Measurements from ENCODE around the gene PTPRD. TPM values are rescaled to one million over a fixed set of nuclear protein-coding genes. Genes with fewer than 3 reads are reported as not detected.
"Not testable (repeated sequence)": the region's sequence is repeated elsewhere in the genome, so short reads cannot be mapped to it uniquely, and the experiment has no call there.

PTPRD gene
- total and polyA plus RNA-seq, 9 of the 15 experiments (the other 6 are each of a cell fraction or from before 2014, with no cell fraction given), result 0.11 TPM; not detected in 8

DNA sequence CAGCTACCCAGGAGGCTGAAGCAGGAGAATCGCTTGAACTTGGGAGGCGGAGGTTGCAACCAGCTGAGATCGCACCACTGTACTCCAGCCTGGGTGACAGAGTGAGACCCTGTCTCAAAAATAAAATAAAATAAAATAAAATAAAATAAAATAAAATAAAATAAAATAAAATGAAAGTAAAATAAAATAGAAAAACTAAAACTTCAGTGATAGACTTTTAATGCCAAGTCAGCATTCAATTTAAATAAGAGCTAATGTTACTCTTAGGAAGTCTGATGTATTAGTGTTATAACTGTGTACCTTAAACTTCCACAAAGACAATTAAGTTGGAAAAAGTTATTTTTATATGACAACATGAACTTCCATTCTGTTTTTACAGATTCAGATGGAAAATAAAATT lies 1569.0 kb downstream of the PTPRD start:
- H3K27ac ChIP-seq (ENCODE audit: extremely low read depth, low read depth, low read length); H3K9me3 ChIP-seq (replicated peaks; ENCODE audit: control insufficient read depth, insufficient read depth, low read depth, low read length); H3K9ac ChIP-seq (ENCODE audit: insufficient read depth in 1 of 2, low read depth in 2 of 2, low read length in 2 of 2); CTCF ChIA-PET (ENCODE audit: low intra/inter-chr PET ratio); ATAC-seq; FAIRE-seq; H3K4me3 ChIP-seq; H3K27me3 ChIP-seq (ENCODE audit: control insufficient read depth in 2 of 2, insufficient read depth in 2 of 2, low read length in 2 of 2); BruUV-seq (replicated peaks); intact Hi-C loops (cut with micrococcal nuclease); H3K4me1 ChIP-seq (replicated peaks in 1 of 2; ENCODE audit: control insufficient read depth in 2 of 2, insufficient read depth in 2 of 2, low read length in 2 of 2); H3K4me2 ChIP-seq (ENCODE audit: insufficient read depth, low read length); H3K79me2 ChIP-seq (ENCODE audit: control insufficient read depth, insufficient read depth, low read length); H3K36me3 ChIP-seq (ENCODE audit: control insufficient read depth, insufficient read depth, low read length); POLR2A ChIA-PET; in situ Hi-C loops (cut with MboI); DNase-seq (ENCODE audit: extremely low read depth in 1 of 4, low spot score in 3 of 4); H3K9me1 ChIP-seq (ENCODE audit: control insufficient read depth, insufficient read depth, low read length); H2AFZ ChIP-seq (ENCODE audit: low read depth, low read length); H4K20me1 ChIP-seq (replicated peaks; ENCODE audit: control insufficient read depth, insufficient read depth, low read length): not testable (repeated sequence)
- WGBS (ENCODE audit: insufficient coverage, low coverage, missing lambda C conversion rate), result no CpG with 5 or more reads among the region's 3 CpGs
- TF ChIP-seq MAFK (IDR thresholded peaks at IDR 0.05; ENCODE audit: low read length) (peak; percentile 47; the same call in 1 of the 2 replicates), C11orf30 (IDR thresholded peaks at IDR 0.05; ENCODE audit: low read depth) (0 out of 2 replicates have a peak, but pooled peaks have one; percentile 15), ZNF316 (IDR thresholded peaks at IDR 0.05) (peak; percentile 57; the same call in 1 of the 2 replicates)

DNA sequence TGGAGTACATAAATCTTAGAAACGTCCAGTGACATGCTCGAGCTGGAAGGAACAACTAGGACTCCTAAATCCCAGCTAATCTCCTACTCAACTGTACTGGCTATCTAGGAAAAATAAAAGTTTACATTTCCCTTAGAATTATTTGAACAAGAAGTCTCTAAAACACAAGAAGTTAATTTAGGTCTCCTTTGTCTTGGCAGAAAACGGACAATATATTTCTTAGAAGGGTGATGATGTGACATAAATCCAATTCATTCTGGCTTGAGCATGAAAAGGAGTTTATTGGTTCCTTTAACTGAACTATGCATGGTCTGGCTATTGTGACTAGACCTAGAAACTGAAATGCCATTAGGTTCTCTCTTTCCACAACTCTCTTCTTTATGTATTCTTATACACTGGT lies 1571.0 kb downstream of the PTPRD start:
- intact Hi-C loops (cut with micrococcal nuclease), result no loop called here
- Histone ChIP-seq H3K9ac (ENCODE audit: insufficient read depth in 1 of 2, low read depth in 2 of 2, low read length in 2 of 2) (no peak overlapping the region), H3K36me3 (ENCODE audit: control insufficient read depth, insufficient read depth, low read length) (no peaks in the 10 kb centered on the region), H3K27me3 (ENCODE audit: control insufficient read depth in 2 of 2, insufficient read depth in 2 of 2, low read length in 2 of 2) (no peaks in the 10 kb centered on the region), H3K9me3 (replicated peaks; ENCODE audit: control insufficient read depth, insufficient read depth, low read depth, low read length) (no peaks in the 10 kb centered on the region), H3K4me2 (ENCODE audit: insufficient read depth, low read length) (no peak overlapping the region), H3K27ac (ENCODE audit: extremely low read depth, low read depth, low read length) (no peak overlapping the region), H4K20me1 (replicated peaks; ENCODE audit: control insufficient read depth, insufficient read depth, low read length) (no peaks in the 10 kb centered on the region), H3K9me1 (ENCODE audit: control insufficient read depth, insufficient read depth, low read length) (no peaks in the 10 kb centered on the region), H2AFZ (ENCODE audit: low read depth, low read length) (no peak overlapping the region), H3K79me2 (ENCODE audit: control insufficient read depth, insufficient read depth, low read length) (no peaks in the 10 kb centered on the region), H3K4me1 (replicated peaks in 1 of 2; ENCODE audit: control insufficient read depth in 2 of 2, insufficient read depth in 2 of 2, low read length in 2 of 2) (no peaks in the 10 kb centered on the region), H3K4me3 (no peak overlapping the region)
- 0% methylated on average over 3 of the region's 3 CpGs for WGBS (ENCODE audit: insufficient coverage, low coverage, missing lambda C conversion rate)
- POLR2A ChIA-PET, result no interaction called here
- in situ Hi-C loops (cut with MboI), result no loop called here
- FAIRE-seq, result no peak
- no TSS peak for BruUV-seq (replicated peaks)
- CTCF ChIA-PET (ENCODE audit: low intra/inter-chr PET ratio), result no interaction called here
- no peak for ATAC-seq
- DNase-seq (ENCODE audit: extremely low read depth in 1 of 4, low spot score in 3 of 4), result no peak
- TF ChIP-seq, protein P1, sequence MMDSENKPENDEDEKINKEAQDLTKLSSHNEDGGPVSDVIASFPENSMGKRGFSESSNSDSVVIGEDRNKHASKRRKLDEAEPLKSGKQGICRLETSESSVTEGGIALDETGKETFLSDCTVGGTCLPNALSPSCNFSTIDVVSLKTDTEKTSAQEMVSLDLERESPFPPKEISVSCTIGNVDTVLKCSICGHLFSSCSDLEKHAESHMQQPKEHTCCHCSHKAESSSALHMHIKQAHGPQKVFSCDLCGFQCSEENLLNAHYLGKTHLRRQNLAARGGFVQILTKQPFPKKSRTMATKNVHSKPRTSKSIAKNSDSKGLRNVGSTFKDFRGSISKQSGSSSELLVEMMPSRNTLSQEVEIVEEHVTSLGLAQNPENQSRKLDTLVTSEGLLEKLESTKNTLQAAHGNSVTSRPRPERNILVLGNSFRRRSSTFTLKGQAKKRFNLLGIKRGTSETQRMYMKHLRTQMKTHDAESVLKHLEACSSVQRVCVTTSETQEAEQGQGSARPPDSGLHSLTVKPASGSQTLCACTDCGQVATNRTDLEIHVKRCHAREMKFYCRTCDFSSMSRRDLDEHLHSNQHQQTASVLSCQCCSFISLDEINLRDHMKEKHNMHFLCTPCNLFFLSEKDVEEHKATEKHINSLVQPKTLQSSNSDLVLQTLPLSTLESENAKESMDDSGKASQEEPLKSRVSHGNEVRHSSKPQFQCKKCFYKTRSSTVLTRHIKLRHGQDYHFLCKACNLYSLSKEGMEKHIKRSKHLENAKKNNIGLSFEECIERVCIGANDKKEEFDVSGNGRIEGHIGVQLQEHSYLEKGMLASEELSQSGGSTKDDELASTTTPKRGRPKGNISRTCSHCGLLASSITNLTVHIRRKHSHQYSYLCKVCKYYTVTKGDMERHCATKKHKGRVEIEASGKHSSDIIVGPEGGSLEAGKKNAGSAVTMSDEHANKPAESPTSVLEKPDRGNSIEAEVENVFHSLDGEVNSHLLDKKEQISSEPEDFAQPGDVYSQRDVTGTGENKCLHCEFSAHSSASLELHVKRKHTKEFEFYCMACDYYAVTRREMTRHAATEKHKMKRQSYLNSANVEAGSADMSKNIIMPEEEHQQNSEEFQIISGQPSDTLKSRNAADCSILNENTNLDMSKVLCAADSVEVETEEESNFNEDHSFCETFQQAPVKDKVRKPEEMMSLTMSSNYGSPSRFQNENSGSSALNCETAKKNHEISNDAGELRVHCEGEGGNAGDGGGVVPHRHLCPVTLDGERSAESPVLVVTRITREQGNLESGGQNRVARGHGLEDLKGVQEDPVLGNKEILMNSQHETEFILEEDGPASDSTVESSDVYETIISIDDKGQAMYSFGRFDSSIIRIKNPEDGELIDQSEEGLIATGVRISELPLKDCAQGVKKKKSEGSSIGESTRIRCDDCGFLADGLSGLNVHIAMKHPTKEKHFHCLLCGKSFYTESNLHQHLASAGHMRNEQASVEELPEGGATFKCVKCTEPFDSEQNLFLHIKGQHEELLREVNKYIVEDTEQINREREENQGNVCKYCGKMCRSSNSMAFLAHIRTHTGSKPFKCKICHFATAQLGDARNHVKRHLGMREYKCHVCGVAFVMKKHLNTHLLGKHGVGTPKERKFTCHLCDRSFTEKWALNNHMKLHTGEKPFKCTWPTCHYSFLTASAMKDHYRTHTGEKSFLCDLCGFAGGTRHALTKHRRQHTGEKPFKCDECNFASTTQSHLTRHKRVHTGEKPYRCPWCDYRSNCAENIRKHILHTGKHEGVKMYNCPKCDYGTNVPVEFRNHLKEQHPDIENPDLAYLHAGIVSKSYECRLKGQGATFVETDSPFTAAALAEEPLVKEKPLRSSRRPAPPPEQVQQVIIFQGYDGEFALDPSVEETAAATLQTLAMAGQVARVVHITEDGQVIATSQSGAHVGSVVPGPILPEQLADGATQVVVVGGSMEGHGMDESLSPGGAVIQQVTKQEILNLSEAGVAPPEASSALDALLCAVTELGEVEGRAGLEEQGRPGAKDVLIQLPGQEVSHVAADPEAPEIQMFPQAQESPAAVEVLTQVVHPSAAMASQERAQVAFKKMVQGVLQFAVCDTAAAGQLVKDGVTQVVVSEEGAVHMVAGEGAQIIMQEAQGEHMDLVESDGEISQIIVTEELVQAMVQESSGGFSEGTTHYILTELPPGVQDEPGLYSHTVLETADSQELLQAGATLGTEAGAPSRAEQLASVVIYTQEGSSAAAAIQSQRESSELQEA (IDR thresholded peaks at IDR 0.05; ENCODE audit: low read depth), result no peak
- TF ChIP-seq TEAD2 (tag; IDR thresholded peaks at IDR 0.05), result no peak
- TF ChIP-seq CBX1 (IDR thresholded peaks at IDR 0.05; ENCODE audit: low read depth), result no peak
- TF ChIP-seq ZNF134 (CRISPR knock-in tag; conservative IDR thresholded peaks at IDR 0.05), result no peak
- no peak for TF ChIP-seq ZNF3 (CRISPR knock-in tag; IDR thresholded peaks at IDR 0.05)
- TF ChIP-seq RCOR1 (IDR thresholded peaks at IDR 0.05; ENCODE audit: borderline replicate concordance in 1 of 2, low read depth in 2 of 2, low read length in 2 of 2), result no peak
- TF ChIP-seq MXI1 (IDR thresholded peaks at IDR 0.05; ENCODE audit: low read depth, low read length), result no peak
